Lower lobe of right lung (tissue), 2 donors: ENCODE data around the gene FOXP1. TPM values are rescaled to one million over a fixed set of nuclear protein-coding genes. Genes with fewer than 3 reads are reported as not detected.

Source experiments
- ATAC-seq, 2 donors: fragments of 200-7000 bp; cut with Tn5 transposase; one replicate each; pipeline ENCODE4 v1.9.1; 2020 to 2022; ENCODE audit warnings: mild to moderate bottlenecking in 2 of 2, moderate library complexity in 2 of 2
- DNase-seq: peaks from one replicate; pipeline ENCODE4 v3.0.0-alpha.2; 2020
- H3K27ac ChIP-seq: fragments of 200-600 bp; one replicate; pipeline ENCODE4 v1.8.0; 2022
- H3K27me3 ChIP-seq: fragments of 200-600 bp; one replicate; pipeline ENCODE4 v1.8.0; 2022; ENCODE audit warnings: low read depth
- H3K36me3 ChIP-seq: fragments of 200-600 bp; one replicate; pipeline ENCODE4 v1.8.0; 2022; ENCODE audit warnings: mild to moderate bottlenecking
- H3K4me1 ChIP-seq: fragments of 200-600 bp; one replicate; pipeline ENCODE4 v1.8.0; 2022
- H3K4me3 ChIP-seq: fragments of 200-600 bp; one replicate; pipeline ENCODE4 v1.8.0; 2022; ENCODE audit warnings: mild to moderate bottlenecking
- H3K9me3 ChIP-seq: fragments of 200-600 bp; one replicate; pipeline ENCODE4 v1.8.0; 2022
- CTCF ChIP-seq: fragments of 200-600 bp; IDR thresholded peaks from one replicate; pipeline ENCODE4 v1.8.0; 2022; ENCODE audit warnings: antibody characterized with exemption, mild to moderate bottlenecking
- intact Hi-C: fragments of 100-400 bp; cut with DNase I; formaldehyde crosslinking; loops from one replicate; pipeline ENCODE4 v1.11.0; 2022
- total RNA-seq: library from RNA; stranded (reverse); fragmentation: NEBNext Ultra II Directional; extraction: Animal tissue kit (Norgen Biotek cat#: 25700); gene quantifications from one replicate; pipeline ENCODE4 v1.2.1, GENCODE V29; 2021
- donor health status: DM: no; HTN: yes; CAD: no; lungs with severe emphysema.

FOXP1 gene
- total RNA-seq, 1 donor from 2014 or later: 138 TPM

GRCh38 chr3:71494212-71494611 is 89.3 kb downstream of the FOXP1 start:
- H3K36me3 ChIP-seq: no peaks in the 10 kb centered on the region
- no peak for TF ChIP-seq CTCF
- ATAC-seq (no peak), DNase-seq (no peak)
- no peaks in the 10 kb centered on the region for H3K9me3 ChIP-seq
- H3K27ac ChIP-seq: no peak overlapping the region
- peaks cover 30% of the 10 kb centered on the region for H3K4me1 ChIP-seq
- no peak overlapping the region for H3K4me3 ChIP-seq
- intact Hi-C loops: no loop called here
- no peaks in the 10 kb centered on the region for H3K27me3 ChIP-seq

- no peaks in the 10 kb centered on the region for H3K27me3 ChIP-seq
- ATAC-seq (no peak), DNase-seq (no peak)
- intact Hi-C loops: no loop called here
- peaks cover 25% of the 10 kb centered on the region for H3K4me1 ChIP-seq
- no peak for TF ChIP-seq CTCF
- H3K36me3 ChIP-seq: no peaks in the 10 kb centered on the region
- no peak overlapping the region for H3K4me3 ChIP-seq
- no peaks in the 10 kb centered on the region for H3K9me3 ChIP-seq
- no peak overlapping the region for H3K27ac ChIP-seq
Observed at GRCh38 chr3:71492974-71493771, 90.4 kb downstream of the FOXP1 start.

- H3K27ac ChIP-seq: no peak overlapping the region
- H3K27me3 ChIP-seq: no peaks in the 10 kb centered on the region
- H3K4me1 ChIP-seq: peaks cover 19% of the 10 kb centered on the region
- no peaks in the 10 kb centered on the region for H3K9me3 ChIP-seq
- H3K36me3 ChIP-seq: no peaks in the 10 kb centered on the region
- no peak overlapping the region for H3K4me3 ChIP-seq
- TF ChIP-seq CTCF: no peak
- intact Hi-C loops: no loop called here
- DNase-seq: no peak
- ATAC-seq: no peak
Observed at GRCh38 chr3:71492566-71492965, 91.0 kb downstream of the FOXP1 start.

- no peaks in the 10 kb centered on the region for H3K27me3 ChIP-seq
- no peaks in the 10 kb centered on the region for H3K9me3 ChIP-seq
- DNase-seq (no peak), ATAC-seq (no peak)
- no peaks in the 10 kb centered on the region for H3K36me3 ChIP-seq
- intact Hi-C loops: no loop called here
- no peak overlapping the region for H3K4me3 ChIP-seq
- peaks cover 9% of the 10 kb centered on the region for H3K4me1 ChIP-seq
- no peak overlapping the region for H3K27ac ChIP-seq
- TF ChIP-seq CTCF: no peak
Observed at GRCh38 chr3:71491154-71491752, 92.3 kb downstream of the FOXP1 start.

GRCh38 chr3:71490692-71491091 is 92.8 kb downstream of the FOXP1 start:
- H3K27me3 ChIP-seq: no peaks in the 10 kb centered on the region

More at GRCh38 chr3:71490692-71491091, 92.8 kb downstream of the FOXP1 start:
- no peak for TF ChIP-seq CTCF
- peaks cover 4% of the 10 kb centered on the region for H3K4me1 ChIP-seq
- ATAC-seq (no peak), DNase-seq (no peak)
- no peaks in the 10 kb centered on the region for H3K36me3 ChIP-seq
- no peak overlapping the region for H3K4me3 ChIP-seq
- no peaks in the 10 kb centered on the region for H3K9me3 ChIP-seq
- intact Hi-C loops: no loop called here
- H3K27ac ChIP-seq: no peak overlapping the region
